HG02885 (cell line): ENCODE measurements around the gene CEBPG.

Experiments used
- ATAC-seq: cut with Tn5 transposase; IDR thresholded peaks from one replicate; pipeline ENCODE4 v1.9.1; 2021; ENCODE audit warnings: mild to moderate bottlenecking; ENCODE audit not compliant: unreplicated experiment, poor library complexity

Gene CEBPG

GRCh38 chr19:33349319-33350289, 23.9 kb upstream of the CEBPG start:
- no peak for ATAC-seq

- ATAC-seq: no peak
Measured at GRCh38 chr19:33350538-33351309, 22.8 kb upstream of the CEBPG start.

GRCh38 chr19:33355535-33355934, 18.0 kb upstream of the CEBPG start:
- no peak for ATAC-seq

GRCh38 chr19:33357556-33357955, 16.0 kb upstream of the CEBPG start:
- no peak for ATAC-seq

GRCh38 chr19:33358408-33358807, 15.1 kb upstream of the CEBPG start:
- ATAC-seq: no peak

GRCh38 chr19:33359581-33359980, 13.9 kb upstream of the CEBPG start:
- ATAC-seq: no peak

GRCh38 chr19:33362508-33363228, 10.8 kb upstream of the CEBPG start:
- no peak for ATAC-seq

- ATAC-seq: no peak
Measured at GRCh38 chr19:33363476-33363875, 10.0 kb upstream of the CEBPG start.

- no peak for ATAC-seq
Measured at GRCh38 chr19:33365691-33366090, 7.8 kb upstream of the CEBPG start.

GRCh38 chr19:33366127-33366526, 7.4 kb upstream of the CEBPG start:
- ATAC-seq: no peak

GRCh38 chr19:33366897-33367296, 6.6 kb upstream of the CEBPG start:
- ATAC-seq: no peak

- ATAC-seq: no peak
Measured at GRCh38 chr19:33368074-33368864, 5.2 kb upstream of the CEBPG start.

- ATAC-seq: no peak
Measured at GRCh38 chr19:33370783-33371182, 2.7 kb upstream of the CEBPG start.

GRCh38 chr19:33374236-33374714, 766 bp downstream of the CEBPG start:
- ATAC-seq: no peak

GRCh38 chr19:33375156-33375836, 1.8 kb downstream of the CEBPG start:
- ATAC-seq: no peak

- ATAC-seq: no peak
Measured at GRCh38 chr19:33375837-33376159, 2.3 kb downstream of the CEBPG start.

- no peak for ATAC-seq
Measured at GRCh38 chr19:33376423-33376822, 2.9 kb downstream of the CEBPG start.

- ATAC-seq: no peak
Measured at GRCh38 chr19:33376941-33377557, 3.5 kb downstream of the CEBPG start.
